ENCODE results near the gene AGAP5.
"Not testable (repeated sequence)": the region's sequence is repeated elsewhere in the genome, so short reads cannot be mapped to it uniquely, and the experiment has no call there.

The AGAP5 gene

DNA sequence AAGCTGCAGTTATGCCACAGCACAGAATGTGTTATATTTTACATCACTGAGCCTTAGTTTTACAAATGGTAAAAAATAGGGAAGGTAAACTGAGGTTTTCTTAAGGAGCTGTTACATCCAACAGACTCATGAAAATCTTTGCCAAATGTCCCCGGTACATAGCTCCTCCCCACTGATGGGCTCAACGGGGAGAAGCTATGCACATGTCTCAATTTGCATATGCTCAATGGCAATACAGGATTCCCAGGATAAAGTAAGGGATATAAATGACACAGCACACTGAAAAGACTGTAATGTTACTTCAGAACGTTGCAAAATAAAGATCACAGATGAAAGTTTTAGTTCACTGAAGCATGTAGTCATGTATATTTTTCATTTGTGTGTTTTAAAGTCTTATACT is 16.6 kb upstream of the AGAP5 start:
- not testable (repeated sequence) for DNase-seq (ENCODE audit: low spot score)

DNA sequence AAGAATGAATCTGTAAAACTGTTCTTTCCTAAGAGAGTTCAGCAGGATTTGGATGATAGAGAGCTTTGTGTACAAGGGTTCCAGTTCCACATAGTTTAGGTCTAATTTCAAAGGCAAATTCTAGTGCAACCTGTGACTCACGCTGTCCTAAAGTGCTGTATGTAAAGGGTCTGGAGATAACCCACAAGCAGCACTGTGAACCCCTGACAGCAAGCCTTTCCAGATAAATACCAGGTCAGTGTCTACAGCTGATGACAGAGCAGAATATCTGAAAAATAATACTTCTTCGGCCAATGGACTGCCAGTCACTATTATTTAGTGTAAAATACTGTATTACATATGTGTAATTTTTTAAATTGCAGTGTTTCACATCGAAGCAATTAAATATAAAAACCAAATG is 16.0 kb upstream of the AGAP5 start:
- DNase-seq (ENCODE audit: low spot score): not testable (repeated sequence)

DNA sequence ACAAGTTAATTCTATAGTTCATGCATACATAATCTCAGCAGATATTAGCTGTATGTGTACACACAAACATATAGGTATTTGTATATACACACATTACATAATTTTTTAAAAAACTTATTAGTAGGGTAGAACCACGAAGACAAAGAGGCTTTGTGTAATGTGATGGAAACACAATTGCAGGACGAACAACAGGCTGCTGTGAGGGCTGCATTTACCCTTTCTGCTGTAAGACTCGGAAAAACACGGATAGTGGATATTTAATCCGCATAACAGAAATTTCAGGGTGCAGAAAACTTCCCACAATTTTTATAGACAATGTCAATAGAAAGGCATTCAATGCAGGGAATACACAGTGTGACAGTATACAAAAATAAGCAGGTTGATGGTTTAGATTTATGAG is 13.8 kb upstream of the AGAP5 start:
- not testable (repeated sequence) for DNase-seq (ENCODE audit: low spot score)

DNA sequence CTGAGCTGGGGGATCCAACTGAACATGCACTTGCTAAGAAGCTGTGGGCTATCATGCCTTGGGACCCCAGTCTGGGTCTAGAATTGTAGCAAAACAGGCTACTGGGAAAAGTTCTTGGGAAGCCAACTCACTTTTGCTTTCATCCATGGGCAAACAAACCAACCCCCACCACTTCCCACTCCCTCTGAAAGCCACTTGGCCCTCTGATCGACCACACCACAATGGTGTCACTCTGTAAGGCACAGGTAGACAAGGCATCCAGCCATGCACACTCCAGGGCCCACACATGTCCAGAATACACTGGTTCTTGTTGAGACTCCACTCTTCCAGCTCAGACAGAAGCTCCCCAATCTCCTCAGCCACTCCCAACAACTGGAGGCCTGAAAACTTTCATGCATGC is 10.2 kb upstream of the AGAP5 start:
- DNase-seq (ENCODE audit: low spot score): not testable (repeated sequence)

DNA sequence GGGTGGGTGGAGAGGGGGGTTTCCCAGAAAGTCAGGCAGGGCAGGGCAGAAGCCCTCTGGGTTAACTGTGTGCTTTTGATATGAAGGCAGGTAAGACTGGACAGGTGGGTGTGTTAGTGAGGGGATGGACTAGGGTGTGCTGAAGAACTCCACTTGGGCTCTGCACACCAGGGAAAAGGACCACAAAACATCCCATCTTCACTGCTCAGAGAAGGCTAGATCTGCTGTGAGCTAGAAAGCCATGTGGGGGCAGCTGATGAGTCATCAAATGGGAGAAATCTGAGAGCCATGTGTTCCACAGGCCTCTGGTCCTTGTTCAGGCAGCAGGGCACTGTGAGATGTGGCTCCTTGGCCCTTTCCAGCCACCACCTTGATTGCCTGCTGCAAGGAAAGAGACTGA is 9.7 kb upstream of the AGAP5 start:
- not testable (repeated sequence) for DNase-seq (ENCODE audit: low spot score)

DNA sequence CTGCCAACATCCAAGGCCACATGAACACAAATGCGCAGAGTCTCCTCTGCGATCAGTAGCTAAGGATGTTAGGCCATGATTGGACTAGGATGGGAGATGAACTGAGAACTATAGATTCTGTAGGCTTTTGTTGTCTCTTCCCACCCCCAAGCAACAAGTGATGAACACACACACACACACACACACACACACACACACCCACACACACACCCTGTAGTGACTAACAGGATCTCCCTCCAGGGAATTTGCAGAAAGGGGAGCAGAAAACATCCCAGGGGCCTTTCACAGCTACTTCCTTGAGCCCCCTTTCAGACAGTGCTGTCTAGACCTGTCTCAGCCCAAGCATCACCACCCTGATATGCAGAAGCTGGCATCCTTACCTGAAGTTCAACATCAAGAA is 8.6 kb upstream of the AGAP5 start:
- DNase-seq (ENCODE audit: low spot score): not testable (repeated sequence)

DNA sequence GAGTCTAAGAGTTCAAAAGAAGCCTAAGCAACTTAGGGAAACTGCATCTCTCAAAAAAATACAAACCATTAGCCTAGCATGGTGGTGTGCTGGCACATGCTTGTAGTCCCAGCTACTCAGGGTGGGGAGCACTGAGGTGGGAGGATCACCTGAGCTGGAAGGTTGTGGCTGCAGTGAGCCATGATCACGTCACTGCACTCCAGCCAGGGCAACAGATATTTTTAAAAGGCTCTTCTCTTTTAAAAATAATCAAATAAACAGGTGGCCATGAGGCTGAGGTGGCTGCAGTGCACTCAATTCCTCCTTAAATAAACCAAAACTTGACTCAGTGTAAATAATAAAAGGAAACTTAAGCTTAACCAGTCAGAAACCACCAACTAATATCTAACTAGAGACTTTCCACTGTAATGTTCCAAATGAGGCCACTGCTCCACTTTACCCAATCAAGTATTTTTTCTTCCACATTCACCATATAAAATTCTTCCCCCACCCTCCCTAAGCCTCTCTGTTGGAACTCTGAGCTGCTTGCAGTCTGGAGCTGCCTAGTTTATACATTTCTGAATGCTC is 7.7 kb upstream of the AGAP5 start:
- not testable (repeated sequence) for DNase-seq (ENCODE audit: low spot score)

DNA sequence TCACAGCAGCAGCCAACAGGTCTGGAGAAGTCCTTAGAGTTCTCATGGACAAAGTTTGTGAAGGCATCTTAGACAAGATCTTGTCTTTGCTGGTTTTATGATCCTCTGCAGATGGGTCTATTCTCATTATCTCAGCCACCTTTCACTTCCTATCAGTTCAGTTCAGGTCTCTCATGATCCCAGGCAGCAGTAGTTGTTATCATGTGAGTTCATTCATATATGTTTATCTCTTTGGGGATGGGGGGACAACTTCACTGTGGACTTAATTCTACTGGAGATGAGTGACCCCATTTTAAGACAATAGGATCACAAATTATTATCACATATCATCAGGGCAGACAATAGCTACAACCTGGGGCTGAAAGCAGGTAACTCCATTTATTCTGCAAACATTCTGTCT is 6.0 kb upstream of the AGAP5 start:
- not testable (repeated sequence) for DNase-seq (ENCODE audit: low spot score)

DNA sequence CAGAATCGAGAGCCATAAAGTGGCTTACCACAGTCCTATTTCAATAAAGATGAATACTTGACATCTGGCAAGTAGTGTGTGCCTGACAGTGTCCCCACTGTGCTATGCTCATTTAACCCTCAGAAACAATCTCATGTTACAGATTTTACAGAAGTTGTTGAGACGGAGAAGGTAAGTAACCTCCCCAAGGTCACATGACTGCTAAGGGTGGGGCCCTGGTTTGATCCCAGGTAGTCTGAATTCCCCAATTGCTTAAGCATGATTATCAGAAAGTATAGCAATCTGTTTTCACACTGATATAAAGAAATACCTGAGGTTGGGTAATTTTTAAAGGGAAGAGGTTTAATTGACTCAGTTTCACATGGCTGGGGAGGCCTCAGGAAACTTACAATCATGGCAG is 910 bp upstream of the AGAP5 start:
- not testable (repeated sequence) for DNase-seq (ENCODE audit: low spot score)

DNA sequence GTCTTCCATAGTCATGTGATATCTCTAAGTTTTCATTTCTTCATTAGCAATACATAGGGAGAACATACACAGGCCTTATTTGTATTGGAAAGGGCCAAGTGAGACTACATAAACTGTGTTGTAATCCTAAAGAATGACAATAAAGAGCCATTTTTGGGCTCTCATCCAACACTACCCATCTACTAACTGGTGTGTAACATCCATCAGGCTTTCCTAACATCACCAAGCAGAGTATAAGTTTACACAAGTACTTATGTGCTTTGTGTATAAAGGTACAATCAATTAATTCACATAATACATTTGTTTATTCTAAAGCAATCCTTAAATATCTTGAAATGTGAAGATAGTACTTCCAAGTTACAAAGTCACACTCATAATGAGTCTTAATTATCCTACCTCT is 2.6 kb downstream of the AGAP5 start:
- not testable (repeated sequence) for DNase-seq (ENCODE audit: low spot score)

DNA sequence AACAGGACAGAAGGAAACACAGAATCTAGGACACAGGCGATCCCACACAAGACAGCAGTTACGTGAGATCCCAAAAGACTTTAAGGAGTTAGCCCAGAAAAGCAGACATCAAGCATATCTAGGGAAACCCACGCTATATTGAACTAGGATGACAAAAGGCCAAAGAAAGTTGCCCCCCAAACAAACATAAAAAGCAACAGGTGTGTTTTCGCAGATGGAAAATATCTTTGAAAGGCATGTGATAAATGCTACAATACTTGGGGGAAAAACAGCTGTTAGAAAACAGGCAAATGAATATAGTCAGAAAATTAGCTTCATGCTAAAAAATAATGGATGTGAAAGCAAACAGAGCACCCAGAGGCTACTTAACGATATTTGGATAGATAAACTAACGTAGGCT is 7.2 kb downstream of the AGAP5 start:
- not testable (repeated sequence) for DNase-seq (ENCODE audit: low spot score)

DNA sequence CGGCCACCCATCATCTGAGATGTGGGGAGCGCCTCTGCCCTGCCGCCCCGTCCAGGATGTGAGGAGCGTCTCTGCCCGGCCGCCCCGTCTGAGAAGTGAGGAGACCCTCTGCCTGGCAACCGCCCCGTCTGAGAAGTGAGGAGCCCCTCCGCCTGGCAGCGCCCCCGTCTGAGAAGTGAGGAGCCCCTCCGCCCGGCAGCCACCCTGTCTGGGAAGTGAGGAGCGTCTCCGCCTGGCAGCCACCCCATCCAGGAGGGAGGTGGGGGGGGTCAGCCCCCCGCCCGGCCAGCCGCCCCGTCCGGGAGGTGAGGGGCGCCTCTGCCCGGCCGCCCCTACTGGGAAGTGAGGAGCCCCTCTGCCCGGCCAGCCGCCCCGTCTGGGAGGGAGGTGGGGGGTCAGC is 8.3 kb downstream of the AGAP5 start:
- not testable (repeated sequence) for DNase-seq (ENCODE audit: low spot score)

DNA sequence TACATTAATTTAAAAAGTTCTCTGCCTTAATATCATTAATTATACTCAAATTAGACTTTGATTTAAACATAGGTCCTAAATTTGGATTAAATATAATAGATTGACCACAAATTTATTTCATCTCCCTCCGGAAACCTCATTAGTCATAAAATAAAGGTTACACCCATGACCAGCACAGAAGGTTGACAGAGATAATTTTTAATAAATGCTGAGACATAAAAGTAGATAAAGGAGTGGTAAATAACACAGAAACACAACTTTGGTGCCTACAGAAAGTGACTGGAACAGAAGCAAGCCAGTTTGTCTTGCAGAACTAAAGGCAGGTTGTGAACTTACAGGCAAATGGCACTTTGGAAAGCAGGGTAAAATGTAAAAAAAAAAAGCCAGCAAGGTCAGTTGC is 10.3 kb downstream of the AGAP5 start:
- DNase-seq (ENCODE audit: low spot score): not testable (repeated sequence)

DNA sequence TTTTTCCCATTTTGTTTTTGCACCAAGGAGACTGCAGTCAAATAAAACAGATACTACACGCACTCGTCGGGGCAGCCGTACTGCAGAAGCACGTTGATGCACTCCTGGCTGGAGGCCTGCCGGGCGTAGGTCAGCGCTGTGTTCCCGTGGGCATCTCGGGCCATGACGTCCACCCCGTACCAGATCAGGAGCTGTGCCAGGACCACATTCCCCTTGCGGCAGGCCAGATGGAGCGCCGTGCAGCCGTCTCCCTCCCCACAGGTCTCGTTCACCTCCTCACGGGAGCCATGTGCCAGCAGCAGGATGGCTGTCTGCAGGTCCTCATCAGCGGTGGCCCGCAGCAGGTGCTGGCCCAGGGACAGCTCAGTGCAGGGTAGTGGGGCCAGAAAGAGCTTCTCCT is 23.4 kb downstream of the AGAP5 start:
- not testable (repeated sequence) for DNase-seq (ENCODE audit: low spot score)

DNA sequence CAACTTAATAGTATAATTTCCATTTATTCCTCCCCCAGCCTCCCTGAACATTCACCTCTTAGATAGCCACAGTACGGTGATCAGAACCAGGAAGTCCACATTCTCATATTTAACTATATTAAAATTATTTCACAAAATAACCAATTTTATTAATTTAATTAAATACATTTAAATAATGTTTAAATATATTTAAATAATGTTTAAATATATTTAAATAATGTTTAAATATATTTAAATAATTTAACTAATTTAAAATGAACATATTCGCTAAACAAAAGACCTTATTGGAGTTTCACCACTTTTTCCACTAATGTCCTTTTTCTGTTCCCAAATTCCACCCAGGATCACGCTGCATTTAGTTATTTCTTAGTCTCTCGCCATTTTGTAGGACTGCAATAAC is 29.5 kb downstream of the AGAP5 start:
- DNase-seq (ENCODE audit: low spot score): not testable (repeated sequence)

DNA sequence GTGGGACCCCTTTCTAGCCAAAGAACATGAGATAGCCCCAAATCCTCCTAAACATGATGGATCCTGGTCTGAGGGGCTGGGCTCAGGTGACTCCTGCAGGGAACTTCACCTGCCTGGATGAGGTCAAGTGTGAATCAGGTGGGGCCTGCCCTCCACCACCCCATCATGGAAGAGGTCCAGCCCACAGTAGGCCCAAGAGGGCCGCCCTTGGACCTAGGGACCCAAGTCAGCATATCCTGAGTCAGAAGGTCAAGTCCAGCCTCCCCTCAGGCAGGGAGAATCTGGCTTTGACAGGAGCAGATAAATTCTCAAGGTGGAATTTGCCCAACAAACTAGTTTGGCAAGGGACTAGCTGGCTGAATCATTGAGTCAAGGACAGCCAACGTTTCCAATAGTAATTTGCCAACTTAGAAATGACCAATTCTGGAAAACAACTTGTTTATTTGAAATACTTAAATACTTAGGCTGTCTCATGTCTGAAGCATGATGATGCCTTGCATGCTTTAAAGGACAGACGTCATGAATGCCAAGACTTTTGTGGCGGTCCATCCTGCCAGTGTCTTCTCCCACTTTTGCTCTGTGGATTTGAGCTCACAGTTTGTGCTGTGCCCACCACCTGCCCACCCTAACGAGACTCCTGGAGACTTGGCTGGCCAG is 31.6 kb downstream of the AGAP5 start:
- not testable (repeated sequence) for DNase-seq (ENCODE audit: low spot score)

DNA sequence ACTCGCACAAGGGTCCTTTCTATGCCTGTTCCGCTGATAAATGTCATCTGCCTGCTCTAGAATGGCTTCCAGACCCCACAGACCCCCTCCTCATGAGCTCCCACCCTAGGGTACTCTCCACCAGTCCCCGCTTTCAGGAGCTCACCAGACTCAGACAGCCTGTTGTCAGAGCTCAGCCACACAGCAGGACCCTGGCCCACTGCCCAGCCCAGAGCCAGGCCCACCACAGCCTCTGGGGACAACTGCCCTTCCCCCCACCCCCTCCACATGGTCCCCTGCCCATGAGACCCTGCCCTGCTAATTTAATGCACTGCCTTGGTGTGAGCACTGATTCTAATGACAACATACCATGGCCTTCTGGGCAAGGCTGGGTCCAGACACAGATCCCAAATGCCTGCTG is 32.3 kb downstream of the AGAP5 start:
- DNase-seq (ENCODE audit: low spot score): not testable (repeated sequence)

DNA sequence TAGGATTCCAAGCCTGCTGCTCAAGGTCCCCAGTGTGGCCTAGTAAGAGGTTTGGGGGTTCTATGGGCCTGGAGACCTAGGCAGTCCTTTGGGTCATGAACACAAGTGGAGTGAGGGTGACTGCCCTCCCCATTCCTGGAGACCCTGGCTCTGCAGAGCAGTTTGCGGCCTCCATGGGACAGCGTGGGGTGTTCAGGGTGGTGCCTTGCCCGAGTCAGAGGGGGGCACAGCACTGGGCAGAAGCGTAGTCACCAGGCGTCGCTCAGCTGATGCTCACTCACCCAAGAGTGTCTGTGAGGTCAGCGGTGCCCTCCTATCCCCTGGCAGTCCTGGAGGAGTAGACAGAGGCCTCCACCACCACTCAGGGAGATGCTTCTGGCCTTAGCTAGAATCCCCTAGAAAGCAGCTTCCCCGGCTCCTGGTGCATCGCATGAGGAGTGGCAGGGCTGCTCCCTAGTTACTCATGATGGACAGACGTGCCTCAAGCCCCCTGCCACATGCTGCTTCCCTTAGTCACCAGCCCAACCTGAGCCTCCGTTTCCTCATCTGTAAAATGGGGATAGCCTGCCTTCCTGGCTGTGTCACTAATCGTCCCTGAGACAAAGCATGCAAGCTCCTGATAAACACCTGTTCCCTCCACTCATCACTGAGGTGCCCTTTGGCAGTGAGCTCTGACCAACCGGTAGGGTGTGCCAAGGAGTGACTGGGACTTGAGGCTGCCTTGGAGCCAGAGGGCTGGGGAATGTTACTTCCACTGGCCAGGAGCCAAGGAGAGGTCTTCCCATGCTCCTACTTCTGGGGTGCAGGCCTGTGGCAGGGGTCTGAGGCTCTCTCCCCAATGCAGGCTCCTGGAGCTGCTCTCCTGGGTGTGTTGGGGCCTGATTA is 33.5 kb downstream of the AGAP5 start:
- not testable (repeated sequence) for DNase-seq (ENCODE audit: low spot score)

DNA sequence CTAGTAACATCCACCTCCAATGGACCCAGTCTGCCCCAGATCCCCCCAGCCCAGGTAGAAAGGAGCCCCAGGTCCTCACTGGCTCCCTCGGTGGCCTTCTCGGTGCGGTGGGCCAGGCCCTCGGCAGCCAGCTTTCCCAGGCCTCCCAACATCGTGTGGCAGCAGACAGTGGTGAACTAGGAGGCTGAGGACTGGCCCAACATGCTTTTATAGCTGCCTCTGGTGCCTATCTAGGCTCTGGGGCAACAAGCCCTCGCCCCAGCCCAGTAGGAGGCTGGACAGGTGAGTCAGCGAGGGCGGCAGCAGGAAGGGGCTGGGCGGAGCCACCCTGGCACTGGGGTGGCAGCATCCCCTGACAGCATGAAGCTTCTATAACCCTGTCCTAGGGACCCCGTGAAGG is 34.3 kb downstream of the AGAP5 start:
- DNase-seq (ENCODE audit: low spot score): not testable (repeated sequence)

DNA sequence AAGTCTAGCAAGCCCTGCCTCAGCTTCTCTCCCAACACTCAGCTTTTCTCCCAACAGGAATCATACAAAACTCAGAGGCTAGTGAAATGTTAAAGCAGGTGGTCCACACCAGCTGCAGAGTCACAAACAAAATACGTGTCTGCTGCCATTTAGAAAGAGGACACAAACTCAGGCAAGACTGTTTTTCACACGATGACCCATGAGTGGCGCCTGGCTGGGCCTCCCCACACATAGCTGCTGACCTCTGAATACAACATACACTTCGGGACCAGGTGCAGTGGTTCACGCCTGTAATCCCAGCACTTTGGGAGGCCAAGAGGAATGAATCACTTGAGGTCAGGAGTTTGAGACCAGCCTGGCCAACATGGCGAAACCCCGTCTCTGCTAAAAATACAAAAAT is 35.2 kb downstream of the AGAP5 start:
- DNase-seq (ENCODE audit: low spot score): not testable (repeated sequence)

DNA sequence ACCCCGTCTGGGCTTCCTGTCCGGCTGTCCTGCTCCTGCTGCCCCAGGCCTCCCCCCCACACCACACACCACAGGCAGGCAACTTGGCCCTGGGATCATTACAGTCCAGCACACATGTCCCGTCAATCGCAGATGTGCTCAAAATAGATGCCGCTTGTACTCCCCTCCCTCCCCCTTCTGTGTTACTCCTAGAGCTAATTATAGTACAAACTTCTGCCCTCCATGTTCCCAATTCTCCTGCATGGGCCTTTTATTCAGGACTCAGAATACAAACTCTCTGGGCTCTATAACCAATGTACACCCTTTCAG is 42.0 kb downstream of the AGAP5 start, which contains the start of gene SYNPO2L:
Gene SYNPO2L (minus strand): TSS at position 40 of the 309 bp plus-strand sequence. CDS start 107 bp downstream, outside the sequence.
- no peak for DNase-seq (ENCODE audit: low spot score)

DNA sequence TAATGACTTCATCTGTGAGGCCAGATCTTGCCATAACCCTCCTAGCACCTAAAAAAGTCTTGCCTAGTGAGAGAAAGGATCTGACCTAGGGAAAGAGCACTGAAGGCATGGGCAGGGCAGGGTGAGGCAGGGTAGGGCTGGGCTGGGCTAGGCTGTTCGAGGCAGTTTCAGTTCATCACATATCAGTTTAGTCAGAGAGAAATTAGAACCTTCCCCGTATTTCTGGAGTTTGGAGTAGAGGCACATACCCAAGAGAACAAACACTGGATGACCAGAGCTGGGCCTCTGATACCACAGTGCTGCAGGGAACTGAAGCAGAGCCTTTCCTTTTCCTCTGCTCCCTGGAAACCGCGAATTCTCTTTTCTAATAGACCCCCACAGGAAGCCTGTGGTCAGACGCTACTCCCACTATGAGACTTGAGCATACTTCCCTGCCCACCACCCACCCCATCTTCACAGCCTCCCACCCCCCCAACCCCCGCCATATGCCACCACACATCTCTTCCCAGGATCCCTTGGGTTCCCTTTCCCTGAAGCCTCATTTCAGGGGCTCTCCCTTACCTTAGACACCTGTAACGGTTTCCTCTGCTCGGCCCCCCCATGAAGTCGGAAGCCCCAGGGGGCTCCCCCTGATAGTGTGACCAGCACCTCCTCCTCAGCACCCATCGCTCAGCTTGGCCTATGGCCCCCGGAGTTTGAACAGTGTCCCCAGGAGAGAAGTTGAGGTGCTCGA is 42.5 kb downstream of the AGAP5 start:
- DNase-seq (ENCODE audit: low spot score): no peak
